Karpas-422 (cell line): ENCODE results near the gene FAM135A. TPM values are rescaled to one million over a fixed set of nuclear protein-coding genes. Genes with fewer than 3 reads are reported as not detected.
"Not testable (repeated sequence)": the region's sequence is repeated elsewhere in the genome, so short reads cannot be mapped to it uniquely, and the experiment has no call there.

Source experiments
- DNase-seq: peaks from one replicate; pipeline ENCODE4 v3.0.0-alpha.2; 2015
- H2AFZ ChIP-seq: fragments of 200-600 bp; sonication (generic); 2 replicates; pipeline ENCODE4 v1.6.1; 2014; ENCODE audit warnings: antibody characterized with exemption, low read length, mixed read lengths
- H3K27ac ChIP-seq: fragments of 200-600 bp; sonication (generic); 2 replicates; pipeline ENCODE4 v1.5.1; 2014; ENCODE audit warnings: mild to moderate bottlenecking, low read length, moderate library complexity
- H3K27me3 ChIP-seq: fragments of 200-600 bp; sonication (generic); 2 replicates; pipeline ENCODE4 v1.6.1; 2014; ENCODE audit warnings: low read length, mixed read lengths
- H3K36me3 ChIP-seq: fragments of 200-600 bp; sonication (generic); 2 replicates; pipeline ENCODE4 v1.6.1; 2014; ENCODE audit warnings: low read length, mixed read lengths; ENCODE audit not compliant: insufficient read depth
- H3K4me1 ChIP-seq: fragments of 200-600 bp; sonication (generic); 2 replicates; pipeline ENCODE4 v1.6.1; 2014; ENCODE audit warnings: mild to moderate bottlenecking, low read length, mixed read lengths
- H3K4me2 ChIP-seq: fragments of 200-600 bp; sonication (generic); 2 replicates; pipeline ENCODE4 v1.6.1; 2014; ENCODE audit warnings: low read length, low read depth, mild to moderate bottlenecking; ENCODE audit not compliant: poor library complexity, severe bottlenecking
- H3K4me3 ChIP-seq: fragments of 200-600 bp; sonication (generic); 2 replicates; pipeline ENCODE4 v1.5.1; 2014; ENCODE audit warnings: mild to moderate bottlenecking, antibody characterized with exemption, low read length, mixed read lengths
- H3K79me2 ChIP-seq: fragments of 200-600 bp; sonication (generic); 2 replicates; pipeline ENCODE4 v1.6.1; 2014; ENCODE audit warnings: mild to moderate bottlenecking, low read length, mixed read lengths
- H3K9ac ChIP-seq: fragments of 200-600 bp; sonication (generic); 2 replicates; pipeline ENCODE4 v1.6.0; 2014; ENCODE audit warnings: low read length
- H3K9me2 ChIP-seq: fragments of 200-600 bp; sonication (generic), shearing (Covaris generic); replicated peaks from 2 replicates; pipeline ENCODE4 v1.6.0; 2014; ENCODE audit warnings: mild to moderate bottlenecking, low read length, moderate library complexity; ENCODE audit not compliant: insufficient read depth
- H3K9me3 ChIP-seq: fragments of 300-700, 200-600 bp; sonication (generic); 2 replicates; pipeline ENCODE4 v1.6.1; 2014; ENCODE audit warnings: low read length, mixed read lengths
- H4K20me1 ChIP-seq: fragments of 200-600 bp; sonication (generic); 2 replicates; pipeline ENCODE4 v1.6.1; 2014; ENCODE audit warnings: mild to moderate bottlenecking, antibody characterized with exemption, low read length, low read depth; ENCODE audit not compliant: insufficient read depth
- total RNA-seq: library from RNA; depleted of rRNA; stranded (reverse); fragments of >200 nt; shearing (Covaris generic); gene quantifications from 2 replicates; pipeline ENCODE4 v1.2.3, GENCODE V29; 2014; ENCODE audit warnings: low replicate concordance

FAM135A gene
- total RNA-seq, 1 experiment from 2014 or later, result 83.0 TPM

- not testable (repeated sequence) for H3K4me2 ChIP-seq, H3K4me3 ChIP-seq, H2AFZ ChIP-seq, H3K36me3 ChIP-seq, H4K20me1 ChIP-seq, H3K27me3 ChIP-seq, H3K79me2 ChIP-seq, H3K9me2 ChIP-seq, DNase-seq, H3K27ac ChIP-seq, H3K4me1 ChIP-seq, H3K9me3 ChIP-seq, H3K9ac ChIP-seq
Observed at GRCh38 chr6:70562401-70562800, 149.1 kb downstream of the FAM135A start.

DNA sequence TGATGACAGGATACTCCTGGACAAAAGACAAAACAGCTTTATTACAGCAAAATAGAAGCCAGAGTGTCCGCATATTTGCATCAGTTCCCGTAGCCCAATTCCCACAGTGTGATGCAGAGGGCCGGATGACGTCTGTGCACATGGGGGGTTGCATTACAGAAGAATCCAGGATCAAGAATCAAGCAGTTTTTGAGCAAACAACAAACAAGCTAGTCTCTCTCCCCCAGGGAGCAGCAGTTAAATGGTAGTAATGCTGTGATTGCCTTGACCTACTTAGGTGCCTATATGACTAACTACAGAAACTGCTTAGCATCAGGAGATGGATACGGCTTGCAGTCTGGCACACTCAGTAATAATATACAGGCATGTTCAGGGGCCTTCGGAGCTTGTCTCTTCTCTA is 150.2 kb downstream of the FAM135A start:
- H3K27me3 ChIP-seq, result no peaks in the 10 kb centered on the region
- no peaks in the 10 kb centered on the region for H3K9me2 ChIP-seq
- no peak overlapping the region for H3K4me3 ChIP-seq
- H3K9ac ChIP-seq, result no peak overlapping the region
- no peak overlapping the region for H3K27ac ChIP-seq
- no peaks in the 10 kb centered on the region for H4K20me1 ChIP-seq
- peaks cover 13% of the 10 kb centered on the region for H3K4me1 ChIP-seq
- H3K9me3 ChIP-seq, result no peaks in the 10 kb centered on the region
- H3K36me3 ChIP-seq, result peaks cover 11% of the 10 kb centered on the region
- H2AFZ ChIP-seq, result no peak overlapping the region
- no peak for DNase-seq
- H3K4me2 ChIP-seq, result no peak overlapping the region
- H3K79me2 ChIP-seq, result peaks cover 16% of the 10 kb centered on the region

- Histone ChIP-seq H3K4me3 (peak within 1 kb of the TSS; percentile 89), H3K36me3 (peaks cover 9% of the 10 kb centered on the region), H3K27ac (peak within 1 kb of the TSS; percentile 56), H3K27me3 (no peaks in the 10 kb centered on the region), H3K79me2 (peaks cover 22% of the 10 kb centered on the region), H3K9ac (peak within 1 kb of the TSS; percentile 96), H2AFZ (peak within 1 kb of the TSS; percentile 98), H3K4me2 (peak within 1 kb of the TSS; percentile 98), H3K4me1 (peaks cover 13% of the 10 kb centered on the region), H4K20me1 (no peaks in the 10 kb centered on the region), H3K9me2 (no peaks in the 10 kb centered on the region), H3K9me3 (no peaks in the 10 kb centered on the region)
- DNase-seq, result peak; percentile 97
Observed at GRCh38 chr6:70566751-70567382, 153.6 kb downstream of the FAM135A start, which contains the start of gene SDHAF4. TSS of gene SDHAF4 (plus strand) at chr6:70566930. CDS start at chr6:70566941, 11 bp downstream.

- peaks cover 3% of the 10 kb centered on the region for H3K79me2 ChIP-seq
- H3K27me3 ChIP-seq, result no peaks in the 10 kb centered on the region
- no peak overlapping the region for H3K4me3 ChIP-seq
- no peaks in the 10 kb centered on the region for H4K20me1 ChIP-seq
- peaks cover 4% of the 10 kb centered on the region; the same call in 1 of the 2 replicates for H3K36me3 ChIP-seq
- no peaks in the 10 kb centered on the region for H3K9me3 ChIP-seq
- no peak overlapping the region for H2AFZ ChIP-seq
- no peak overlapping the region for H3K9ac ChIP-seq
- DNase-seq, result no peak
- H3K9me2 ChIP-seq, result no peaks in the 10 kb centered on the region
- H3K4me1 ChIP-seq, result no peaks in the 10 kb centered on the region
- no peak overlapping the region for H3K27ac ChIP-seq
- H3K4me2 ChIP-seq, result no peak overlapping the region
Observed at GRCh38 chr6:70574643-70575042, 161.3 kb downstream of the FAM135A start.

- H3K4me1 ChIP-seq, result no peaks in the 10 kb centered on the region
- no peaks in the 10 kb centered on the region for H3K79me2 ChIP-seq
- no peaks in the 10 kb centered on the region for H3K9me2 ChIP-seq
- peaks cover 10% of the 10 kb centered on the region; the same call in 1 of the 2 replicates for H3K36me3 ChIP-seq
- no peak overlapping the region for H3K4me3 ChIP-seq
- no peak overlapping the region for H3K9ac ChIP-seq
- H4K20me1 ChIP-seq, result no peaks in the 10 kb centered on the region
- H3K4me2 ChIP-seq, result no peak overlapping the region
- H3K9me3 ChIP-seq, result no peaks in the 10 kb centered on the region
- H3K27ac ChIP-seq, result no peak overlapping the region
- H3K27me3 ChIP-seq, result no peaks in the 10 kb centered on the region
- H2AFZ ChIP-seq, result no peak overlapping the region
- no peak for DNase-seq
Observed at GRCh38 chr6:70575899-70576495, 162.7 kb downstream of the FAM135A start.

- Histone ChIP-seq H3K9ac (no peak overlapping the region), H3K27me3 (no peaks in the 10 kb centered on the region), H3K4me2 (no peak overlapping the region), H3K36me3 (peaks cover 3% of the 10 kb centered on the region; the same call in 1 of the 2 replicates), H3K79me2 (no peaks in the 10 kb centered on the region), H4K20me1 (no peaks in the 10 kb centered on the region), H3K4me3 (no peak overlapping the region), H3K9me3 (no peaks in the 10 kb centered on the region), H3K9me2 (no peaks in the 10 kb centered on the region), H2AFZ (no peak overlapping the region), H3K4me1 (no peaks in the 10 kb centered on the region), H3K27ac (no peak overlapping the region)
- no peak for DNase-seq
Observed at GRCh38 chr6:70586114-70586513, 172.8 kb downstream of the FAM135A start.

GRCh38 chr6:70590400-70590799 is 177.1 kb downstream of the FAM135A start:
- Histone ChIP-seq H2AFZ (no peak overlapping the region), H3K4me3 (no peak overlapping the region), H3K27ac (no peak overlapping the region), H4K20me1 (no peaks in the 10 kb centered on the region), H3K9me2 (no peaks in the 10 kb centered on the region), H3K27me3 (no peaks in the 10 kb centered on the region), H3K9me3 (no peaks in the 10 kb centered on the region), H3K4me2 (no peak overlapping the region), H3K4me1 (no peaks in the 10 kb centered on the region), H3K36me3 (no peaks in the 10 kb centered on the region), H3K9ac (no peak overlapping the region), H3K79me2 (no peaks in the 10 kb centered on the region)
- DNase-seq, result no peak

- H3K36me3 ChIP-seq, result no peaks in the 10 kb centered on the region
- no peak overlapping the region for H2AFZ ChIP-seq
- H3K4me3 ChIP-seq, result no peak overlapping the region
- no peak overlapping the region for H3K4me2 ChIP-seq
- no peak for DNase-seq
- H3K4me1 ChIP-seq, result no peaks in the 10 kb centered on the region
- H4K20me1 ChIP-seq, result no peaks in the 10 kb centered on the region
- no peaks in the 10 kb centered on the region for H3K9me2 ChIP-seq
- no peaks in the 10 kb centered on the region for H3K79me2 ChIP-seq
- no peak overlapping the region for H3K27ac ChIP-seq
- no peaks in the 10 kb centered on the region for H3K27me3 ChIP-seq
- H3K9me3 ChIP-seq, result no peaks in the 10 kb centered on the region
- no peak overlapping the region for H3K9ac ChIP-seq
Observed at GRCh38 chr6:70592391-70593117, 179.2 kb downstream of the FAM135A start.
